Left ventricle myocardium superior (tissue), 1 donor: ENCODE measurements around the gene PSMD14. TPM values are rescaled to one million over a fixed set of nuclear protein-coding genes. Genes with fewer than 3 reads are reported as not detected.

ENCODE experiments used
- ATAC-seq: fragments of 200-7000 bp; cut with Tn5 transposase; one replicate; pipeline ENCODE4 v1.9.1; 2020; ENCODE audit warnings: mild to moderate bottlenecking, moderate library complexity
- DNase-seq: peaks from one replicate; pipeline ENCODE4 v3.0.0-alpha.2; 2020
- intact Hi-C: fragments of 100-400 bp; cut with micrococcal nuclease; formaldehyde crosslinking; loops from one replicate; pipeline ENCODE4 v1.11.0; 2022
- total RNA-seq: library from RNA; stranded (reverse); fragmentation: NEBNext Ultra II Directional; extraction: Animal tissue kit (Norgen Biotek cat#: 25700); gene quantifications from one replicate; pipeline ENCODE4 v1.2.1, GENCODE V29; 2021
- donor health status: DM: no; HTN: yes; CAD: no; lungs with severe emphysema.

PSMD14 gene
- total RNA-seq, 1 donor from 2014 or later = 40.4 TPM

DNA sequence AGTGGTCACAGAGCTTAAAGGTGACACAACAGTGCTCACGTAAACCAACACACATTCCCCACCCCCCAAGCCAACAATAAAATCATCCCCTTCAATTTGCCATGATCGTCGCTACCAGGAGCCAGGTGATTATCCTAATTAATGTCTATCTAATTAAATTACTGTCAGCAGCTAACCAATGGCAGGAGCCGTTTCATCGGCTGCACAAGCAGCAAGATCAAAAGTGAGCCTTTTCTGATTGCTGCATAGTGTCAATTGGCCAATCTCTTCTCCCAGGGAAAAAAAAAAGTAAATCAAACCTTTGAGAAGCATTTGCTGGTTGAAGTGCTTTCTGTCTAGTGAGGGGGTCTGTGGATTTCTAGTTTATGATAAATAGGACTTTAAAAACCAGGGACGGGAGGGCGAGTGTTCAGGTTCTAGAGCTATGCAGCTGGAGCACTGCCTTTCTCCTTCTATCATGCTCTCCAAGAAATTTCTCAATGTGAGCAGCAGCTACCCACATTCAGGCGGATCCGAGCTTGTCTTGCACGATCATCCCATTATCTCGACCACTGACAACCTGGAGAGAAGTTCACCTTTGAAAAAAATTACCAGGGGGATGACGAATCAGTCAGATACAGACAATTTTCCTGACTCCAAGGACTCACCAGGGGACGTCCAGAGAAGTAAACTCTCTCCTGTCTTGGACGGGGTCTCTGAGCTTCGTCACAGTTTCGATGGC, 107.9 kb downstream of the PSMD14 start, which contains the start of gene TBR1:
Gene TBR1 (plus strand): TSS at position 311 of the 721 bp plus-strand sequence. CDS start 114 bp downstream, at position 425.
- no peak for ATAC-seq
- intact Hi-C loops = no loop called here
- no peak for DNase-seq

DNA sequence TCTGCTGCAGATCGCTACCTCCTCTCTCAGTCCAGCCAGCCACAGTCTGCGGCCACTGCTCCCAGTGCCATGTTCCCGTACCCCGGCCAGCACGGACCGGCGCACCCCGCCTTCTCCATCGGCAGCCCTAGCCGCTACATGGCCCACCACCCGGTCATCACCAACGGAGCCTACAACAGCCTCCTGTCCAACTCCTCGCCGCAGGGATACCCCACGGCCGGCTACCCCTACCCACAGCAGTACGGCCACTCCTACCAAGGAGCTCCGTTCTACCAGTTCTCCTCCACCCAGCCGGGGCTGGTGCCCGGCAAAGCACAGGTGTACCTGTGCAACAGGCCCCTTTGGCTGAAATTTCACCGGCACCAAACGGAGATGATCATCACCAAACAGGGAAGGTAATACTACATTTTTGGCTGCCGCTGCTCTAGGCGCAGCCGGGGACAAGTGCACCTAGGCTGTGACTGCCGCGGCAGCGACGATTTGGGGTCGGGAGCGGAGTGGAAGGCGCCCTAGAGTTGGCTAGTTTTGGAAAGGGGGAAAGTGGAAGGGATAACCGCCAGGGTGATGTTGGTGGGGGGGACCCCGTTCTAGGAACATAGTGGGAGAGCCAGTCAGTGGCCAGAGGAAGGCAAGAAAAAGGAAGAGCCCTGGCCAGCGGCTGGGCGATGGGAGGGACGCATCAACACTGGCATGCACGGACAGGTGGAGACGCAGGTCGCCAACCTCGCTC, 108.6 kb downstream of the PSMD14 start:
- intact Hi-C loops = no loop called here
- no peak for DNase-seq
- no peak for ATAC-seq

DNA sequence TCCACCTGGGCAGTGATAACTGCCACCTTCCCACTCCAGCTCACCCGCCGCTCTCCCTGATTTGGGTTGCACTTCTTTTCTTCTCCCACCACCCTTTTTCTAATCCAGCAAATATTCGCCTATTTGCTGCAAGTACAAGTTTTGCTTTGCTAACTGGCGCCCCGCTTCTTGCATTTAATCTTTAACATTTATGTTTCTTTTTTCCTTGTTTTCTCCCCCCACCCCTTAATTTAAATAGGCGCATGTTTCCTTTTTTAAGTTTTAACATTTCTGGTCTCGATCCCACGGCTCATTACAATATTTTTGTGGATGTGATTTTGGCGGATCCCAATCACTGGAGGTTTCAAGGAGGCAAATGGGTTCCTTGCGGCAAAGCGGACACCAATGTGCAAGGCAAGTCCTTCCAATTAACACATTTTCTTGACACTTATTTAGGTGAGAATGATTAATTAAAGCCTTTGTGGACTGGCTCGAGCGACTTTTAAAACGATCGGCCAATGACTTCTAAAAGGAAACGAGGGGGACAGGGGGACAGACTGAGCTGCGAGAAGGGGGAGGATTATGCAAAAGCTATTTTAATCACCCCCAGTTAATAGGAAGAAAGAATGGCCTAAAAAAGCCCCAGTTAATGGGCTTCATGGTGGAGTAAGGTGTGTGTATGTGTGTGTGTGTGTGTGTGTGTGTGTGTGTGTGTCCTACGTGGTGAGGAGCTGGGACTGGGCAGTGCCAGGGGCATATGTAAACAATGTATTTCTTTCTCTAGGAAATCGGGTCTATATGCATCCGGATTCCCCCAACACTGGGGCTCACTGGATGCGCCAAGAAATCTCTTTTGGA, 109.4 kb downstream of the PSMD14 start:
- ATAC-seq = no peak
- intact Hi-C loops = no loop called here
- no peak for DNase-seq

DNA sequence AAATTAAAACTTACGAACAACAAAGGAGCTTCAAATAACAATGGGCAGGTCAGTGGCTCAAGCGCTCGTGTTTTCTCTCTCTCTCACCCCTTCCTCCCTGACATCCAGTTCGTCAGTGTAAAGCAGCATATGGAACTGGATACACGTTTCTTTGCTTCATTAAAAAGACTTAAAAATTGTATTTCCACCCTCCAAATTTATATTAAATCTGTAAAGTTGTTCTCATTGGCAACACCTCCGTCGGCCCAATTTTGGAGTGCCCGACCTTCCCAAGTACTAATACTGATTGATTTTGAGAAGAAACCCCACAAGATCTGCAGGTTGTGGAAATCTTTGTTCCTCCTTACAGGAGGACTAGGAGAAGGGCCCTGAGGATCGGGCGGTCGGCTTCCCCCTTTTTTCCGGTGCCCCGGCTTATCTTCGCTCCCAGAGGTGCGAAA, 110.1 kb downstream of the PSMD14 start:
- no peak for ATAC-seq
- intact Hi-C loops = no loop called here
- DNase-seq = no peak

DNA sequence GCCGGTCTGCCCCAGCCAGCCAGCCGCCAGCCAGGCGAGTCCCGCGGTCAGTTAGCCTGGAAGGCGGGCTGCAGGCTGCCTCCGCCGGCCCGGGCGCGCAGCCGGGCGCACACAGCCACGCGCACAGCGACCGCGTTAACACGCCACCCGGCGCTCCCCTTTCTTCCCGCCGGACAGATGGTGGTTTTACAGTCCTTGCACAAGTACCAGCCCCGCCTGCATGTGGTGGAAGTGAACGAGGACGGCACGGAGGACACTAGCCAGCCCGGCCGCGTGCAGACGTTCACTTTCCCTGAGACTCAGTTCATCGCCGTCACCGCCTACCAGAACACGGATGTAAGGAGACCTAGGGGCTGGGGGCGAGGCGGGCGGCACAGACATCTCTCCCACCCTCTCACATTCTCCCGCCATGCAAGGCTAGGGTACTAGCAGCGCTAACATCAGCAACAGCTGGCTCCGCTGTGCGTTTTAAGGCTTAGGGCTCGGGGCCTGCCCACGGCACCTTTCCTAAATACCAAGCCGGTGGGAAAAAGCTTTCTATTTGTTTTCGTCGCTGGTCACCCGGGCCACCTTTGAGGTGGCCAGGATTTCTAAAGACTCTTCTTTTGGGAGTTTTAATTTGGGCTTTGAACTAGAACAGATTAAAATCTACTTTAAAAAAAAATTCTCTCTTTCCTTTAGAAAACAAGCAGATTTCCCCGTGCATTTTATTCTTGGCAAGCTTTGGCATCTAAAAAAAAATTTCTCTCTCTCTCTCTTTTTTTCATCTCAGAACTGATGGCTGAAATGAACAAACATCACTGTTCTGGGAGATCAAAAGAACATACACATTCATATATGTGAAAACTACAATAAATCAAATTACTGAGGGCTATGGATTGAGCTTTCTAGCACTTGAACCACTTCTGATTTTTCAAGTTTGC, 110.8 kb downstream of the PSMD14 start:
- ATAC-seq (no peak), DNase-seq (peak; percentile 32)
- intact Hi-C loops = no loop called here

DNA sequence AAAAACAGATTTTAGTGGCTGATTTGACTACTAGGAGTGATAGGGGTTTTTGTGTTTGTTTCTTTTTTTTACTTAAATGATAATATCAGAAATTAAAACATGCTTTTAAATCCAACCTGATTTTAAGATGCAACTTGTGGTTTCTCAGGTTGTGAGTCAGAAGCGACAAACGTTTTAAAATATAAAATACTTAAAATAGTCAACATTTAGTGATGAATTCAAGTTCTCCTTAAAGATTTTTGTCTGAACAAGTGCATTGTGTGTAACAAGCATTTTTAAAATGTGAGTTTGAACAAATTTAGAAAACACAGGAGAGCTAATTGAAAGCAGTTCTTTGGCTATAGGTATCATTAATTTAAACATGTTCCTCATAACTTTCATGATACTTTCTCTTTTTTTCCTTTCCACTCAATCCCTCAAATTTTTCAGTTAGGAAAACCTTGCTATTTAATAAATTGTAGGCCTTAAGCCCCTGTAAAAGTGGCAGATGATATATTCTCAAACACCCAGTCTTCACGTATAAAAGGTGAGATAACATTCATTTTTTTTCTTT, 111.5 kb downstream of the PSMD14 start:
- no peak for DNase-seq
- ATAC-seq = no peak
- intact Hi-C loops = no loop called here

DNA sequence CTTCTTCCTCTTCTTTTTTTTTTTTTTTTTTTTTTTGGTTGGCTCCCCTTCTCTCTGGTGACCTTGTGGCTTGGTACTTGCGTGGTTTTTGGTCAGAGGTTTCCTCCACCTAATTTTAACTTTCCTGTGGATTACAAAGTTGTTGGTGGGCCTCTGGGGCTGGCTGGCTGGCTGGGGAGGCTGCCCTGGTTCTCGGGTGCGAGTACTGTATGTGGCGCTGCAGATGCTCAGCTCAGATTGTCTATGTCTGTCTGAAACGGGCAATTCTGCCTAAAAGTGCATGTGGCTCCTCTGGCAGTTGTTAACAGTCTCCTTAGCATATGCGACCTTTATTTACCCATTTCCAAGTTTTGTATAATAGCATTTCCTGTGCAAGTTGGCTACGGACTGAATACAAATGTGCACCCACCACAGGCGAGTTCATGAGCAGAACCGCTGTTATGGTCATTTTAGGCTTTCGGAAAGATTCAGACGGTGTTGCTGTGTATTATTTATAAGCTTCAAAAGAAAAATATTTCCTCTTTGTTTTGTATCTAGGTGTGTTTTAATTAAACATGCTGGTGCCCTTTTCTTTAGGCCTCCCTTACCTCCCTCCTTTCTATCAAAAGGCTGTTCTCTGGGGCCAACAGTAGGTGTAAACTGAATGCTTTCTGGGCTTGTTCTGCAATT, 112.3 kb downstream of the PSMD14 start:
- ATAC-seq (no peak), DNase-seq (no peak)
- intact Hi-C loops = no loop called here

DNA sequence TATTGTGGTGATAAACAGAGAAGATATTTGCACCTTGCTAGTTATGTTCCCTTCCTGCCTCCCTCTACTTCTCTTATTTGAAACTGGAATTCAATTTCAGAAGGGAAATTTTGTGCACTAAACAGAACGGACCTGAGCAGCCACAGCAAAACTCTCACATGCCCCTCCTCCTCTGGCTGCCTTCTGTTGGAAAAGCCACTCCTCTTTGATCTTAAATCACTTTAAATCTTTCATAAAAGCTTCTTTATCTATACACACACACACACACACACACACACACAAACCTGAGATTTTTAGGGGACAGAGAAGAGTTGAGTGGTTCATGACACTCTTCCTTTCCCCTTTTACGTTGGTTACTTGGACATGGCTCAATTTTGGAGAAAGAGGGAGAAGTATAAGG, 113.5 kb downstream of the PSMD14 start:
- no peak for ATAC-seq

DNA sequence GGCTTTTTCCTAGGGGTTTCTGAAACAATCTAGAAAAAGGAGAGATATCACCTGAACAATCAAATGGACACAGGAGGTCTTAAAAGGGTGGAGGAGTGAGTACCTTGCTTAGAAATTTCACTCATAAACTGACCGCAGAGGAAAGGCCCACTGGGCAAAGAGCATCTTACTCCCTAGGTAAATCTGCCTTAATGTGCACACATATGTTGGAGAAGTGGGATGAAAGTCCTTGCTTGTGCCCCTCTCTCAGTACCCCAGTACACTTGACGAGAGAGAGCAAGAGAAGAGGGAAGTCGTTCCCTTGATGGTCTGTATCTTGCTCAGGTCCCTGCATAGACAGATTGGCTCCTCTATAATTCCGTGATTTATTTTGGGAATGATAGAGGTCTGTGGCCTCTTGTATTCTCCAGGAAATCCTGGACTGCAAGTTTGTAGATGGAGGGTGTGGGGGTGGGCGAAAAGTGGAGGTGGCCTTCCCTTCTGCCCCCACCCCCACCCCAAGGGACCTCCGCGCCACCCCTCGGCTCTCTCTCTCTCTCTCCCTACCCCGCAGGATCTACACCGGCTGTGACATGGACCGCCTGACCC, 114.7 kb downstream of the PSMD14 start:
- no peak for ATAC-seq
- intact Hi-C loops = no loop called here
- DNase-seq = no peak

More for the DNA sequence above, 113.5 kb downstream of the PSMD14 start:
- intact Hi-C loops = no loop called here
- DNase-seq = no peak

DNA sequence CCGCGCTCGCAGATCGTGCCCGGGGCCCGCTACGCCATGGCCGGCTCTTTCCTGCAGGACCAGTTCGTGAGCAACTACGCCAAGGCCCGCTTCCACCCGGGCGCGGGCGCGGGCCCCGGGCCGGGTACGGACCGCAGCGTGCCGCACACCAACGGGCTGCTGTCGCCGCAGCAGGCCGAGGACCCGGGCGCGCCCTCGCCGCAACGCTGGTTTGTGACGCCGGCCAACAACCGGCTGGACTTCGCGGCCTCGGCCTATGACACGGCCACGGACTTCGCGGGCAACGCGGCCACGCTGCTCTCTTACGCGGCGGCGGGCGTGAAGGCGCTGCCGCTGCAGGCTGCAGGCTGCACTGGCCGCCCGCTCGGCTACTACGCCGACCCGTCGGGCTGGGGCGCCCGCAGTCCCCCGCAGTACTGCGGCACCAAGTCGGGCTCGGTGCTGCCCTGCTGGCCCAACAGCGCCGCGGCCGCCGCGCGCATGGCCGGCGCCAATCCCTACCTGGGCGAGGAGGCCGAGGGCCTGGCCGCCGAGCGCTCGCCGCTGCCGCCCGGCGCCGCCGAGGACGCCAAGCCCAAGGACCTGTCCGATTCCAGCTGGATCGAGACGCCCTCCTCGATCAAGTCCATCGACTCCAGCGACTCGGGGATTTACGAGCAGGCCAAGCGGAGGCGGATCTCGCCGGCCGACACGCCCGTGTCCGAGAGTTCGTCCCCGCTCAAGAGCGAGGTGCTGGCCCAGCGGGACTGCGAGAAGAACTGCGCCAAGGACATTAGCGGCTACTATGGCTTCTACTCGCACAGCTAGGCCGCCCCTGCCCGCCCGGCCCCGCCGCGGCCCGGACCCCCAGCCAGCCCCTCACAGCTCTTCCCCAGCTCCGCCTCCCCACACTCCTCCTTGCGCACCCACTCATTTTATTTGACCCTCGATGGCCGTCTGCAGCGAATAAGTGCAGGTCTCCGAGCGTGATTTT, 115.5 kb downstream of the PSMD14 start:
- peak; percentile 61 for ATAC-seq
- DNase-seq = peak; percentile 40
- intact Hi-C loops = no loop called here

DNA sequence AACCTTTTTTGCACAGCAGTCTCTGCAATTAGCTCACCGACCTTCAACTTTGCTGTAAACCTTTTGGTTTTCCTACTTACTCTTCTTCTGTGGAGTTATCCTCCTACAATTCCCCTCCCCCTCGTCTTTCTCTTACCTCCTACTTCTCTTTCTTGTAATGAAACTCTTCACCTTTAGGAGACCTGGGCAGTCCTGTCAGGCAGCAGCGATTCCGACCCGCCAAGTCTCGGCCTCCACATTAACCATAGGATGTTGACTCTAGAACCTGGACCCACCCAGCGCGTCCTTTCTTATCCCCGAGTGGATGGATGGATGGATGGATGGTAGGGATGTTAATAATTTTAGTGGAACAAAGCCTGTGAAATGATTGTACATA, 116.2 kb downstream of the PSMD14 start:
- intact Hi-C loops = no loop called here
- DNase-seq (no peak), ATAC-seq (no peak)

DNA sequence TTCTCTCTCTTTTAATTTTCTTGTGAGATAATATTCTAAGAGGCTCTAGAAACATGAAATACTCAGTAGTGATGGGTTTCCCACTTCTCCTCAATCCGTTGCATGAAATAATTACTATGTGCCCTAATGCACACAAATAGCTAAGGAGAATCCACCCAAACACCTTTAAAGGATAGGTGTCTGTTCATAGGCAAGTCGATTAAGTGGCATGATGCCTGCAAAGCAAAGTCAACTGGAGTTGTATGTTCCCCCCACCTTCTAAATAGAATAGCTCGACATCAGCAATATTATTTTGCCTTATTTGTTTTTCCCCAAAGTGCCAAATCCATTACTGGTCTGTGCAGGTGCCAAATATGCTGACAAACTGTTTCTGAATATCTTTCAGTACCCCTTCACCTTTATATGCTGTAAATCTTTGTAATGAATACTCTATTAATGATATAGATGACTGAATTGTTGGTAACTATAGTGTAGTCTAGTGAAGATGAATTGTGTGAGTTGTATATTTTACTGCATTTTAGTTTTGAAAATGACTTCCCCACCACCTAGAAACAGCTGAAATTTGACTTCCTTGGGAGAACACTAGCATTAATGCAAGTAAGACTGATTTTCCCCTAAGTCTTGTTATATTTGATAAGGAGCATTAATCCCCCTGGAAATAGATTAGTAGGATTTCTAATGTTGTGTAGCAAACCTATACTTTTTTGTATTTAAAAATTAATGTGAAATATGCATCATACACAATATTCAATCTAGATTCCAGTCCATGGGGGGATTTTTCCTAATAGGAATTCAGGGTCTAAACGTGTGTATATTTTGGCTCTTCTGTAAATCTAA, 116.9 kb downstream of the PSMD14 start:
- DNase-seq = no peak
- no peak for ATAC-seq
- intact Hi-C loops = no loop called here

DNA sequence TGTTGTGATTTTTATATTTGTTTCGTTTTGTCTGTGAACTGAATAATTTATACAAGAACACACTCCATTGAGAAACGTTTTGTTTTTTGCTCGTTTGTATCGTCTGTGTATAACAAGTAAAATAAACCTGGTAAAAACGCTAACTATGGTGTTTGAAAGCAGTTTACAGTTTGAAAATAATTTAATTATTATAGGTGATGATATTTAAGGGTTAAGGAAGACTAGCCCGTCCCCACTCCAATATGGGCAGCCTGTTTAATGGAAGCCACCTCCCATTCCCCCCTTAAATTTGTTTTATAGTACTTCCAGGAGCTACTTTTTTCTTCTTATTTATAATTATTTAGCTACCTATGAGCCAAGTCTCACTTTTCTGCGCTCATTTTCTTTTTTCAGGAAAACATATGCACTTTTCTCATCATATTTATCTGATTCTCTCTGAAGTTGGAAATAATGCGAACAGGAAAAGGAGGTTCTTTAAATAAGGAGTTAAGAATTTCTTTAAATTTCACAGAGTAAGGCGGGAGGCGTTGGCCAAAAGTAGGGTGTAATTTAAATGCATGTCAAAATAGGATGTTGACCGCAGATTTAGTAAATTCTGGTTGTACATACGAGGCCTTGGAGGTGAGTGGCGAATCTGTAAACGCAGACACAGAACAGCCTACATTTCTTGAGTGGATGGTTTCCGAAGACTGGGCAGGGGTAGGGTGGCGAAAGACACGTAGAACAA, 117.7 kb downstream of the PSMD14 start:
- ATAC-seq = no peak
- no peak for DNase-seq
- intact Hi-C loops = no loop called here

DNA sequence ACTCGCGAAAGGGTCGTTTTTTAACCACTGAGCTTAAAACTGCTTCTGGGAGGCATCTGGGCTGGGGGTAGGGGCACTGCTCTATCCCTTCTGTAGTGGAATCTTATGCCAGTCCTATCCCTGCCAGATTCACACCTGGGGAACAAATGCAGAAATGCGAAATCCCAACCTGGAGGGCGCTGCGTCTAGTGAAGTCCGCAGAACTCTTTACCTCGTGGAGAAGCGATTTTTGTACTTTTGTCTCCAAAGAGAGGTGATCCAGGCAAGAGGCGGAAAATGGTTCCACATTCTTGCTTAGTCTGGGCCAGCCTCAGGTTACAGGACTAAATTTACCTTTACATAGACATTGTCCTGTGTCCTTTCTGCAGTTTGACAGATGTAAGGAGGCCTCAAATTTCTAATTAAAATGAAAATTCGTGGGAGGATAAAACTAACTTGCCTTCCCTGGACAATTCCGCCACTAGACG, 118.3 kb downstream of the PSMD14 start:
- DNase-seq = no peak
- intact Hi-C loops = no loop called here
- ATAC-seq = no peak
